Measurements from ENCODE around the gene PTPRN2.
"Not testable (repeated sequence)": the region's sequence is repeated elsewhere in the genome, so short reads cannot be mapped to it uniquely, and the experiment has no call there.

PTPRN2 gene

GRCh38 chr7:157789942-157790341 lies 797.7 kb downstream of the PTPRN2 start:
- DNase-seq: no peak

- DNase-seq: no peak
These were observed 798.5 kb downstream of the PTPRN2 start for GRCh38 chr7:157789094-157789493.

- DNase-seq: no peak
These were observed 799.0 kb downstream of the PTPRN2 start for GRCh38 chr7:157788573-157788972.

GRCh38 chr7:157787275-157787701 lies 800.3 kb downstream of the PTPRN2 start:
- no peak for DNase-seq

GRCh38 chr7:157786375-157787274 lies 801.0 kb downstream of the PTPRN2 start:
- no peak for DNase-seq

- no peak for DNase-seq
These were observed 802.0 kb downstream of the PTPRN2 start for GRCh38 chr7:157785486-157786186.

- DNase-seq: no peak
These were observed 802.6 kb downstream of the PTPRN2 start for GRCh38 chr7:157784979-157785441.

GRCh38 chr7:157784041-157784835 lies 803.4 kb downstream of the PTPRN2 start:
- DNase-seq: no peak

- no peak for DNase-seq
These were observed 805.6 kb downstream of the PTPRN2 start for GRCh38 chr7:157782041-157782440.

- DNase-seq: no peak
These were observed 806.9 kb downstream of the PTPRN2 start for GRCh38 chr7:157780721-157781120.

- no peak for DNase-seq
These were observed 807.3 kb downstream of the PTPRN2 start for GRCh38 chr7:157780312-157780711.

- no peak for DNase-seq
These were observed 808.4 kb downstream of the PTPRN2 start for GRCh38 chr7:157779206-157779605.

- not testable (repeated sequence) for DNase-seq
These were observed 810.3 kb downstream of the PTPRN2 start for GRCh38 chr7:157777194-157777762.

GRCh38 chr7:157775560-157776332 lies 811.9 kb downstream of the PTPRN2 start:
- DNase-seq: no peak

GRCh38 chr7:157775021-157775559 lies 812.5 kb downstream of the PTPRN2 start:
- no peak for DNase-seq

- no peak for DNase-seq
These were observed 813.1 kb downstream of the PTPRN2 start for GRCh38 chr7:157774495-157774894.

GRCh38 chr7:157773361-157773760 lies 814.3 kb downstream of the PTPRN2 start:
- no peak for DNase-seq

GRCh38 chr7:157772486-157773130 lies 815.0 kb downstream of the PTPRN2 start:
- no peak for DNase-seq

- no peak for DNase-seq
These were observed 815.9 kb downstream of the PTPRN2 start for GRCh38 chr7:157771689-157772088.

GRCh38 chr7:157770716-157771320 lies 816.8 kb downstream of the PTPRN2 start:
- no peak for DNase-seq

All from stimulated activated CD4-positive, alpha-beta T cell treated with anti-CD3 and anti-CD28 coated beads, Interleukin-15, amount 100 ng/mL, for 24 hours (primary cell).